Ovary (tissue), 9 donors: Measurements from ENCODE around the gene TEX29. TPM values are rescaled to one million over a fixed set of nuclear protein-coding genes. Genes with fewer than 3 reads are reported as not detected.

Experiments
- DNase-seq, 5 donors: peaks; one replicate each; pipeline ENCODE4 v3.0.0-alpha.2; 2019 to 2020
- H3K27ac ChIP-seq, 2 donors: fragments of 200-600 bp; one replicate each; pipeline versions ENCODE4 v1.5.1 to v1.8.0; 2019 to 2022
- H3K27me3 ChIP-seq: fragments of 200-600 bp; one replicate; pipeline ENCODE4 v1.8.0; 2022
- H3K36me3 ChIP-seq: fragments of 200-600 bp; sonication (generic); one replicate; pipeline ENCODE4 v1.5.1; 2019
- H3K4me1 ChIP-seq: one replicate; pipeline ENCODE4 v1.8.1; 2013; ENCODE audit warnings: mild to moderate bottlenecking, moderate library complexity; ENCODE audit not compliant: insufficient read depth
- H3K4me3 ChIP-seq: fragments of 200-600 bp; sonication (generic); one replicate; pipeline ENCODE4 v1.5.1; 2017
- H3K9me3 ChIP-seq, 2 donors: fragments of 200-600 bp in 1 of 2; sonication (generic) in 1 of 2; one replicate each; pipeline versions ENCODE4 v1.5.1 to v1.8.1; 2013 to 2019; ENCODE audit warnings: mild to moderate bottlenecking in 1 of 2, moderate library complexity in 1 of 2
- EP300 ChIP-seq: sonication (generic); formaldehyde crosslinking; IDR thresholded peaks from one replicate; pipeline ENCODE4 v1.6.1; 2017; ENCODE audit warnings: antibody characterized with exemption
- POLR2A ChIP-seq: fragments of 450-650 bp; IDR thresholded peaks from one replicate; pipeline ENCODE4 v1.6.1; 2017; ENCODE audit warnings: antibody characterized with exemption, mild to moderate bottlenecking, moderate library complexity
- WGBS, 3 donors: extraction: QIAGEN DNeasy Blood & Tissue Kit in 1 of 3; methylation state at CpG; one replicate each; pipeline versions ENCODE4 v1.1.5 to v1.1.7; 2013 to 2017; 5-methylcytosine and 5-hydroxymethylcytosine counted together
- intact Hi-C, 4 donors: fragments of 100-400 bp; cut with DNase I; formaldehyde crosslinking; loops; one replicate each; pipeline versions ENCODE4 v1.11.0 to v1.15.1; 2022 to 2023
- polyA plus RNA-seq, 2 donors: library from polyadenylated mRNA; stranded (reverse); fragments of 200-250 nt in 1 of 2; fragments of 350-450 nt in 1 of 2; fragmentation: Illumina TruSeq in 1 of 2; extraction: RNeasy Lipid Tissue Mini Kit (QIAGEN cat#74804) in 1 of 2; gene quantifications; one replicate each; pipeline ENCODE4 v1.2.3, GENCODE V29; 2013 to 2014
- total RNA-seq, 7 donors: library from RNA; depleted of rRNA in 2 of 7; stranded (reverse); fragments of >200 nt in 2 of 7; fragmentation: NEBNext Ultra II Directional in 3 of 7; extraction: Animal tissue kit (Norgen Biotek cat#: 25700) in 3 of 7; gene quantifications; one replicate each; pipeline versions ENCODE4 v1.1.0 to v1.2.4, GENCODE V29; 2016 to 2023
- TF ChIP-seq, protein P1 (sequence below), 3 donors: fragments of 450-650 bp in 2 of 3; fragments of 200-600 bp in 1 of 3; IDR thresholded peaks; one replicate each; pipeline versions ENCODE4 v1.5.1 to v1.8.0; 2016 to 2022; ENCODE audit warnings: antibody characterized with exemption in 3 of 3, mild to moderate bottlenecking in 1 of 3
- donor health status: DM: no; HTN: no; CAD: no; lungs with moderate emphysema.
- donor health status: DM: no; HTN: no; CAD: no.
- donor health status: Bipolar disorder and iron deficiency.
- donor health status: DM: yes; HTN: yes; CAD: no.
- donor health status: DM: no; HTN: no; CAD: no.
- donor health status: DM: yes; HTN: yes; CAD: no.

Gene TEX29
- total and polyA plus RNA-seq, 9 donors, result 0.25 to 0.35 TPM; not detected in 7

DNA sequence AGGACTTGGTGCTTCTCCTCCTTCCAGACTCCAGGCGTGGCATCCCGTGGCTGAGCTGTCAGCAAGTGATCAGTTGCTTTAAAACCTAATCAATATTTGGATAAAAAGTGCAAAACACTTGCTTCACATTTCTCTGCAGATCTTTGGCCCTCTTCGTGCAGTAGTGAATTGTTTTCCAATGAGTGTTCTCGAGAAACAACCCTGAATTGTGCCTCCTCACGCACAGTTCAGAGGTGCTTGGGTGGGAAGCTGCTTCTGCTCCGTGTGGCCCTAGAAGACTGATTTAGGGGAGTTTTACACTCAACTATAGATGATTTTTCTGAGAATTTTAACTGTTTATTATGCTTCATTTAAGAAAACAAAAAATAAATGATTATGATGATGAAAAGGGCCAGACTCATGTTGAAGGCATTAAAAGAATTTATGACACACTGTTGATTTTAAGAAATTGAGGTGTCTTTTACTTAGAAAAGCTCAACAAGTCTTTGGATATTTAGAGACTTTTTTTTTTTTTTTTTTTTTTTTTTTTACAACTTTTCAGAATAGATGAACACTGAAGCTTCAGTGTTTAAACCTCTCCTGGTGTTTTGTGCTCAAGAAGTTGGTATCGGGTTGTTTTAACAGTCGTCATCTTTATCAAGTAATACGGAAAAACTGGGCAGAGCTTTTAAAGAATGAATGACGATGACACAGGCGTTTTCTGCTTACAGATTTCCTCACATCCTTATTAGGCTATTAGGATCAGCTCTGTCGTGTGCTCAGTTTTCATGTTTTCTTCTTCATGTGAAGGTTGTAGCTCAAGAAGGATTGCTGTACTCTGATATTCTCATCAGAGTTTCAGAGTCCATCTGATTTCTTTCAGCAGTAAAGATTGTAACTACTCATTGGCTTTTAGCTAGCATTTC is 39.5 kb upstream of the TEX29 start:
- Histone ChIP-seq H3K9me3 (no peaks in the 10 kb centered on the region), H3K4me1 (peaks cover 7% of the 10 kb centered on the region), H3K36me3 (no peaks in the 10 kb centered on the region), H3K4me3 (no peak overlapping the region), H3K27me3 (no peaks in the 10 kb centered on the region), H3K27ac (peak overlapping the region; percentile 55 to 57)
- TF ChIP-seq, protein P1, sequence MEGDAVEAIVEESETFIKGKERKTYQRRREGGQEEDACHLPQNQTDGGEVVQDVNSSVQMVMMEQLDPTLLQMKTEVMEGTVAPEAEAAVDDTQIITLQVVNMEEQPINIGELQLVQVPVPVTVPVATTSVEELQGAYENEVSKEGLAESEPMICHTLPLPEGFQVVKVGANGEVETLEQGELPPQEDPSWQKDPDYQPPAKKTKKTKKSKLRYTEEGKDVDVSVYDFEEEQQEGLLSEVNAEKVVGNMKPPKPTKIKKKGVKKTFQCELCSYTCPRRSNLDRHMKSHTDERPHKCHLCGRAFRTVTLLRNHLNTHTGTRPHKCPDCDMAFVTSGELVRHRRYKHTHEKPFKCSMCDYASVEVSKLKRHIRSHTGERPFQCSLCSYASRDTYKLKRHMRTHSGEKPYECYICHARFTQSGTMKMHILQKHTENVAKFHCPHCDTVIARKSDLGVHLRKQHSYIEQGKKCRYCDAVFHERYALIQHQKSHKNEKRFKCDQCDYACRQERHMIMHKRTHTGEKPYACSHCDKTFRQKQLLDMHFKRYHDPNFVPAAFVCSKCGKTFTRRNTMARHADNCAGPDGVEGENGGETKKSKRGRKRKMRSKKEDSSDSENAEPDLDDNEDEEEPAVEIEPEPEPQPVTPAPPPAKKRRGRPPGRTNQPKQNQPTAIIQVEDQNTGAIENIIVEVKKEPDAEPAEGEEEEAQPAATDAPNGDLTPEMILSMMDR (IDR thresholded peaks at IDR 0.05), result no peak
- TF ChIP-seq POLR2A, result no peak
- no peak for TF ChIP-seq EP300
- 32 to 45% (median 40%) methylated on average over 12 of the region's 12 CpGs for WGBS, 3 donors
- intact Hi-C loops, result no loop called here
- DNase-seq, result no peak

DNA sequence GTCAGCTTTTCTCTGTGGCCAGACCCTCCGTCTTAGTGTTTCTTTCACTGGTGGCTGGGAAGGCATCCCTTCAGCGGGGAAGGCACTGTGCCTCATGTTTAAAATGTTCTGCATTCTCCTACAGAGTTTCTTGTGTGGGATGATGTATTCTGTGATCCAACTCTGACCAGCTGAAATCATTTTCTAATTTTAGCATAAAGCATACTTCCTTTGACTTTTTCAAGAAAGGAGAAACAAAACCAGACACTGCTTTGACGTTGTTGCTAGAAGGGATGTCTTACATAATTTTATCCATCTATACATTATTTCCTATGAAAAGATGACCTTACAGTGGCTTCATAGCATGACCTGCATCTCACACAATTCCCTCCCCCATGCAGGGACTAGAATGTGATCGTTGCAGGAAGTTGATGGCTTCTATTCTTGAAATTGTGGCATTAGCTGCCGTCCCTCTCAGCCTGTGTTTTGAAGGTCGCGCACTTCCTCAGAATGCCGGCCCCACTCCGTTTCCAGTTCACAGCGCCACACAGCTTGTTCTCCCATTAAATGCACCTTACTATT is 38.6 kb upstream of the TEX29 start:
- H3K9me3 ChIP-seq, result no peaks in the 10 kb centered on the region
- TF ChIP-seq, protein P1 (IDR thresholded peaks at IDR 0.05), result no peak
- TF ChIP-seq POLR2A (no peak), EP300 (no peak)
- H3K4me3 ChIP-seq, result no peak overlapping the region
- H3K36me3 ChIP-seq, result no peaks in the 10 kb centered on the region
- H3K27me3 ChIP-seq, result no peaks in the 10 kb centered on the region
- H3K27ac ChIP-seq, result peak overlapping the region; percentile 55 to 57
- DNase-seq, result no peak
- H3K4me1 ChIP-seq, result peaks cover 7% of the 10 kb centered on the region
- 16 to 24% (median 20%) methylated on average over 10 of the region's 10 CpGs for WGBS, 3 donors
- intact Hi-C loops, result no loop called here

DNA sequence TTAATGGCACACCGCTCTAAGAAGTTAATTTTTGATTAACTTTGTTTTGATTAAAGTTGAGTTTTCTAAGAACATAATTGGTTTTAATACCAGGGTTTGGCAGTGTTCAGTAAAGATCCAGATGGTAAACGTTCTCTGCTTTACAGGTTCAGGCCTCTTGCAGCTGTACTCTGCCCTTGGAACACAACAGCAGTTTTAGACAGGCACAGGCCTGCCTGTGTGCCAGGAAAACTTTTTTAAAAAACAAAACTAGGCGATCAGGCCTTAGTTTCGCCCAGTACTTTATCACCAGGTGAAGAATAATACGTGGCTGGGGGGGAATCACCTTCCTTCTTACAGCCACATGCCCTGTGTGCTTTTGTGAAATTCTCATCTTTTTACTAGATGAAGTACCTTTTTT is 38.0 kb upstream of the TEX29 start:
- H3K4me1 ChIP-seq, result peaks cover 7% of the 10 kb centered on the region
- DNase-seq, result no peak
- H3K27ac ChIP-seq, result peak overlapping the region in 1 of 2 donors; percentile 55
- H3K9me3 ChIP-seq, result no peaks in the 10 kb centered on the region
- no peaks in the 10 kb centered on the region for H3K36me3 ChIP-seq
- H3K4me3 ChIP-seq, result no peak overlapping the region
- TF ChIP-seq, protein P1 (IDR thresholded peaks at IDR 0.05), result no peak
- TF ChIP-seq POLR2A (no peak), EP300 (no peak)
- H3K27me3 ChIP-seq, result no peaks in the 10 kb centered on the region
- intact Hi-C loops, result no loop called here
- 12 to 22% (median 17%) methylated on average over 5 of the region's 5 CpGs for WGBS, 3 donors

DNA sequence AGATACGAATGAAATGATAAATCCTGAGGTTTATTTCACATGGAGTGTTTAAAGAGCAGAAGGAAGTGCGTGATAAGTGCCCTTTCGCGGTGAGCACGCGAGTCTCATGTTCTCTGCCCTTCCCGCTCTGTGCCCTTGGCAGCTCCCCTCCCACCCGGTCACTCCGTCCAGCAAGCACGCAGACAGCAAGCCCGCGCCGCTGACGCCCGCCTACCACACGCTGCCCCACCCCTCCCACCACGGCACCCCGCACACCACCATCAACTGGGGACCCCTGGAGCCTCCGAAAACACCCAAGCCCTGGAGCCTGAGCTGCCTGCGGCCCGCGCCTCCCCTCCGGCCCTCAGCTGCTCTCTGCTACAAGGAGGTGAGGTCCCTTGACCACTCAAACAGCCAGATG is 37.4 kb upstream of the TEX29 start:
- intact Hi-C loops, result no loop called here
- WGBS, 3 donors, result 71 to 94% (median 83%) methylated on average over 23 of the region's 23 CpGs
- H3K4me1 ChIP-seq, result peaks cover 7% of the 10 kb centered on the region
- peak overlapping the region in 1 of 2 donors; percentile 55 for H3K27ac ChIP-seq
- no peaks in the 10 kb centered on the region for H3K9me3 ChIP-seq
- no peak overlapping the region for H3K4me3 ChIP-seq
- H3K36me3 ChIP-seq, result no peaks in the 10 kb centered on the region
- H3K27me3 ChIP-seq, result no peaks in the 10 kb centered on the region
- no peak for DNase-seq
- TF ChIP-seq, protein P1 (IDR thresholded peaks at IDR 0.05), result no peak
